Keratinocyte (primary cell): Measurements from ENCODE around the gene RASAL2.

ENCODE experiments used
- CTCF ChIP-seq, 3 experiments: IDR thresholded peaks in 1 of 3; conservative IDR thresholded peaks in 1 of 3; optimal IDR thresholded peaks in 1 of 3; 2 replicates in 2 of 3; 3 replicates in 1 of 3; pipeline versions ENCODE3 to v1.5.1; 2011; ENCODE audit warnings: low read length in 3 of 3, mild to moderate bottlenecking in 3 of 3, moderate library complexity in 2 of 3, control low read depth in 1 of 3, inconsistent platforms in 1 of 3; ENCODE audit not compliant: insufficient read depth in 2 of 3; ENCODE audit errors: extremely low read depth in 1 of 3
- EZH2 ChIP-seq: IDR thresholded peaks from one replicate; pipeline ENCODE4 v1.6.1; 2012; ENCODE audit warnings: inconsistent platforms, mild to moderate bottlenecking, low read length, moderate library complexity

- TF ChIP-seq CTCF (optimal IDR thresholded peaks at IDR 0.05 in 1 of 3, IDR thresholded peaks at IDR 0.05 in 1 of 3, conservative IDR thresholded peaks at IDR 0.05 in 1 of 3; ENCODE audit: extremely low read depth in 1 of 3, insufficient read depth in 2 of 3, low read length in 3 of 3) (no peak), EZH2 (no peak)
Measured at GRCh38 chr1:178371235-178371634, 277.3 kb downstream of the RASAL2 start.
